Loucy (cell line): Measurements from ENCODE around the gene UNC13C.

ENCODE experiments used
- H2AFZ ChIP-seq: fragments of 200-600 bp; sonication (generic); 2 replicates; pipeline ENCODE4 v1.6.0; 2016; ENCODE audit warnings: antibody characterized with exemption, mild to moderate bottlenecking, low read length, moderate library complexity
- H3F3A ChIP-seq: fragments of 200-600 bp; 2 replicates; pipeline ENCODE4 v1.6.0; 2016; ENCODE audit warnings: antibody characterized with exemption, low read depth, mild to moderate bottlenecking
- H3K27me3 ChIP-seq: fragments of 200-600 bp; sonication (generic); 2 replicates; pipeline ENCODE4 v1.6.1; 2014; ENCODE audit warnings: low read length, mild to moderate bottlenecking; ENCODE audit not compliant: insufficient read depth, poor library complexity, severe bottlenecking
- H3K36me3 ChIP-seq: fragments of 200-600 bp; sonication (generic); 2 replicates; pipeline ENCODE4 v1.6.1; 2016; ENCODE audit warnings: low read length; ENCODE audit not compliant: insufficient read depth
- H3K4me1 ChIP-seq: fragments of 200-600 bp; sonication (generic); 2 replicates; pipeline ENCODE4 v1.5.1; 2014; ENCODE audit warnings: low read length, mild to moderate bottlenecking; ENCODE audit not compliant: insufficient read depth, poor library complexity, severe bottlenecking
- H3K4me2 ChIP-seq: fragments of 200-600 bp; sonication (generic); 2 replicates; pipeline ENCODE4 v1.6.0; 2014; ENCODE audit warnings: antibody characterized with exemption, low read length, low read depth, mild to moderate bottlenecking; ENCODE audit not compliant: poor library complexity, severe bottlenecking
- H3K4me3 ChIP-seq: fragments of 200-600 bp; sonication (generic); 2 replicates; pipeline ENCODE4 v1.5.1; 2014; ENCODE audit warnings: low read length, mild to moderate bottlenecking, mixed read lengths; ENCODE audit not compliant: poor library complexity, severe bottlenecking
- H3K79me2 ChIP-seq: fragments of 200-600 bp; sonication (generic); 2 replicates; pipeline ENCODE4 v1.6.1; 2014; ENCODE audit warnings: low read length; ENCODE audit not compliant: insufficient read depth
- H3K9ac ChIP-seq: fragments of 200-600 bp; sonication (generic); 2 replicates; pipeline ENCODE4 v1.6.0; 2014; ENCODE audit warnings: mild to moderate bottlenecking, low read depth, low read length, moderate library complexity; ENCODE audit not compliant: poor library complexity, severe bottlenecking
- H3K9me2 ChIP-seq: fragments of 200-600 bp; sonication (generic); replicated peaks from 2 replicates; pipeline ENCODE4 v1.6.1; 2016; ENCODE audit warnings: low read depth, low read length, mixed read lengths
- H3K9me3 ChIP-seq: fragments of 200-600 bp; sonication (generic); 2 replicates; pipeline ENCODE4 v1.6.1; 2014; ENCODE audit warnings: mild to moderate bottlenecking, antibody characterized with exemption, low read length, low read depth; ENCODE audit not compliant: insufficient read depth
- H4K20me1 ChIP-seq: fragments of 200-600 bp; sonication (generic); 2 replicates; pipeline ENCODE4 v1.6.0; 2014; ENCODE audit warnings: antibody characterized with exemption, low read length, mild to moderate bottlenecking; ENCODE audit not compliant: insufficient read depth, poor library complexity, severe bottlenecking
- CTCF ChIP-seq: fragments of 200-600 bp; sonication (generic); conservative IDR thresholded peaks from 2 replicates; pipeline ENCODE4 v1.5.1; 2014; ENCODE audit warnings: mild to moderate bottlenecking, antibody characterized with exemption, low read length
- EZH2phosphoT487 ChIP-seq: fragments of 200-600 bp; IDR thresholded peaks from 2 replicates; pipeline ENCODE4 v1.6.1; 2018; ENCODE audit warnings: antibody characterized with exemption, mild to moderate bottlenecking, moderate library complexity, borderline replicate concordance

UNC13C gene

GRCh38 chr15:53974121-53974520, 4.1 kb upstream of the UNC13C start:
- no peaks in the 10 kb centered on the region for H3K79me2 ChIP-seq
- no peaks in the 10 kb centered on the region for H3K9me2 ChIP-seq
- H4K20me1 ChIP-seq: no peaks in the 10 kb centered on the region
- H3K4me3 ChIP-seq: no peak overlapping the region
- H3K9me3 ChIP-seq: no peaks in the 10 kb centered on the region; the same call in 1 of the 2 replicates
- H3F3A ChIP-seq: no peaks in the 10 kb centered on the region
- no peak overlapping the region for H2AFZ ChIP-seq
- no peaks in the 10 kb centered on the region for H3K36me3 ChIP-seq
- H3K4me2 ChIP-seq: no peak overlapping the region
- H3K4me1 ChIP-seq: no peaks in the 10 kb centered on the region
- no peaks in the 10 kb centered on the region for H3K27me3 ChIP-seq
- TF ChIP-seq CTCF (no peak), EZH2phosphoT487 (no peak)
- no peak overlapping the region for H3K9ac ChIP-seq

- no peaks in the 10 kb centered on the region for H3K9me2 ChIP-seq
- no peaks in the 10 kb centered on the region for H3K79me2 ChIP-seq
- H2AFZ ChIP-seq: no peak overlapping the region
- H3K9me3 ChIP-seq: no peaks in the 10 kb centered on the region; the same call in 1 of the 2 replicates
- H3F3A ChIP-seq: no peaks in the 10 kb centered on the region
- H4K20me1 ChIP-seq: no peaks in the 10 kb centered on the region
- H3K4me3 ChIP-seq: no peak overlapping the region
- no peak for TF ChIP-seq EZH2phosphoT487
- TF ChIP-seq CTCF: no peak
- H3K9ac ChIP-seq: no peak overlapping the region
- no peaks in the 10 kb centered on the region for H3K27me3 ChIP-seq
- H3K4me2 ChIP-seq: no peak overlapping the region
- H3K36me3 ChIP-seq: no peaks in the 10 kb centered on the region
- H3K4me1 ChIP-seq: no peaks in the 10 kb centered on the region
Measured at GRCh38 chr15:53974813-53975212, 3.4 kb upstream of the UNC13C start.

GRCh38 chr15:53976844-53977392, 1.3 kb upstream of the UNC13C start:
- no peaks in the 10 kb centered on the region for H3K79me2 ChIP-seq
- H3K9me3 ChIP-seq: no peaks in the 10 kb centered on the region; the same call in 1 of the 2 replicates
- H3K9ac ChIP-seq: no peak overlapping the region

More at GRCh38 chr15:53976844-53977392, 1.3 kb upstream of the UNC13C start:
- H2AFZ ChIP-seq: no peak overlapping the region
- no peak overlapping the region for H3K4me2 ChIP-seq
- H3K4me3 ChIP-seq: no peak overlapping the region
- no peaks in the 10 kb centered on the region for H3F3A ChIP-seq
- no peaks in the 10 kb centered on the region for H3K27me3 ChIP-seq
- H3K9me2 ChIP-seq: no peaks in the 10 kb centered on the region
- TF ChIP-seq CTCF (peak; percentile 46), EZH2phosphoT487 (no peak)
- H4K20me1 ChIP-seq: no peaks in the 10 kb centered on the region
- no peaks in the 10 kb centered on the region for H3K36me3 ChIP-seq
- H3K4me1 ChIP-seq: no peaks in the 10 kb centered on the region
